GM20000 (cell line): ENCODE measurements around the gene NUTM2F.
"Not testable (repeated sequence)": the region's sequence is repeated elsewhere in the genome, so short reads cannot be mapped to it uniquely, and the experiment has no call there.

Experiments used
- DNase-seq: peaks from one replicate; pipeline ENCODE4 v3.0.0; 2012; ENCODE audit warnings: low spot score
- TF ChIP-seq, protein P1 (sequence below): IDR thresholded peaks from 2 replicates; pipeline ENCODE4 v1.5.1; 2012; ENCODE audit warnings: mild to moderate bottlenecking, control low read depth; ENCODE audit errors: extremely low read depth, missing control alignments

The NUTM2F gene

DNA sequence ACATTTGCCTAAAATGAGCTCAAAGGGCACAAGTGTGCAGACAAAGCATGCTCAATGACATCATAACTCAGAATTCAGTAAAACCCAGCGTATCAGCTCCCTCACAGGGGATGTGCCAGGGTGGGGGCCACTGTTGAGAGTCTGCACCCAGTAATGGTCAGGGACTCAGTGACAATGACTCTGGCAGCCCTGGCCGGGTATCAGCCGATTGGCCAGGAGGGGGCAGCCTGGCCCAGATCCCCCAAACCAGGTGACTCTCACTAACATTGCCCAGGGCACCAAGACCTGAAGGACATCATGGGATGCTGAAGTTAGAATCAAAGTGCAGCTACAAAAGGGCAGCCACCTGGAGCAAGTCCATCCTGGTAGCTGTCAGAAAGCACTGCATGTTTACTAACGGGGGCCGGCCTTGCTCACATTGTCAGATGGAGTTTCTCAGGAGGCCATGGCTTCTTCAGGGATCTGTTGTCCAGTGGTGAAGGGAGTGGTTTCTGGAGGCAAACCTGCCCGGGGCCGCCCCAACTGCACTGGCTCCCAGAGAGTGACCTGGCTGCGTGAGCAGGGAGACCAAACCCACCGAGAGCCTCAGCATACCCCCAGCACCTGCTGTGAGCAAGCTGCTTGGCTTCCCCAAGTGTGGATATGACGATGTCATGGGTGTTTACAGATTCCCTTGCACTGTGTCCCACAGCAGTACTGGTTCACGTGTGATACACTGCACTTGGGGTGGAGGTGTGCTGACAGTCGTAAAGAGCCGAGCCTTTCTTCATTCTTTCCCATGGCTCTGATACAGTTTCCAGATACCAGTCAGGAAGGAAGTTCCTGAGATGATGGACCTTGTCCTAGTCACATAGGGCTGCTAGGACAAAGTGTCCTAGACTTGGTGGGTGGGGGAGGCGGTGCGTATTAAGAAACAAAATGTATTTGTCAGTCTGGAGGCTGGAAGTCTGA lies 13.1 kb downstream of the NUTM2F start:
- not testable (repeated sequence) for DNase-seq

DNA sequence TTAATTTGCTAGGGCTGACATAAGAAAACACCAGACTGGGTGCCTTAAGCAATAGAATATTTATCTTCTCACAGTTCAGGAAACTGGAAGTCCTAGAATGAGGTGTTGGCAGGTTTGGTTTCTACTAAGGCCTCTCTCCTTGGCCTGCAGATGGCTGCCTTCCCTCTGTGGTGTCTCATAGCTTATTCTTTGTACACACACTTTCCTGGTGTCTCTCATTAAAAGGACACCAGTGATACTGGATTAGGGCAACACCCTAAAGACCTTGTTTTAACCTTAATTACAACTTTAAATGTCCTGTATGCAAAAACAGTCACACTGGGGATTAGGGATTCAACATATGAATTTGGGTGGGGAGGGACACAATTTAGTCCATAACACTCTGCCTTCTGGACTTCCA lies 25.1 kb downstream of the NUTM2F start:
- TF ChIP-seq, protein P1, sequence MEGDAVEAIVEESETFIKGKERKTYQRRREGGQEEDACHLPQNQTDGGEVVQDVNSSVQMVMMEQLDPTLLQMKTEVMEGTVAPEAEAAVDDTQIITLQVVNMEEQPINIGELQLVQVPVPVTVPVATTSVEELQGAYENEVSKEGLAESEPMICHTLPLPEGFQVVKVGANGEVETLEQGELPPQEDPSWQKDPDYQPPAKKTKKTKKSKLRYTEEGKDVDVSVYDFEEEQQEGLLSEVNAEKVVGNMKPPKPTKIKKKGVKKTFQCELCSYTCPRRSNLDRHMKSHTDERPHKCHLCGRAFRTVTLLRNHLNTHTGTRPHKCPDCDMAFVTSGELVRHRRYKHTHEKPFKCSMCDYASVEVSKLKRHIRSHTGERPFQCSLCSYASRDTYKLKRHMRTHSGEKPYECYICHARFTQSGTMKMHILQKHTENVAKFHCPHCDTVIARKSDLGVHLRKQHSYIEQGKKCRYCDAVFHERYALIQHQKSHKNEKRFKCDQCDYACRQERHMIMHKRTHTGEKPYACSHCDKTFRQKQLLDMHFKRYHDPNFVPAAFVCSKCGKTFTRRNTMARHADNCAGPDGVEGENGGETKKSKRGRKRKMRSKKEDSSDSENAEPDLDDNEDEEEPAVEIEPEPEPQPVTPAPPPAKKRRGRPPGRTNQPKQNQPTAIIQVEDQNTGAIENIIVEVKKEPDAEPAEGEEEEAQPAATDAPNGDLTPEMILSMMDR = no peak

DNA sequence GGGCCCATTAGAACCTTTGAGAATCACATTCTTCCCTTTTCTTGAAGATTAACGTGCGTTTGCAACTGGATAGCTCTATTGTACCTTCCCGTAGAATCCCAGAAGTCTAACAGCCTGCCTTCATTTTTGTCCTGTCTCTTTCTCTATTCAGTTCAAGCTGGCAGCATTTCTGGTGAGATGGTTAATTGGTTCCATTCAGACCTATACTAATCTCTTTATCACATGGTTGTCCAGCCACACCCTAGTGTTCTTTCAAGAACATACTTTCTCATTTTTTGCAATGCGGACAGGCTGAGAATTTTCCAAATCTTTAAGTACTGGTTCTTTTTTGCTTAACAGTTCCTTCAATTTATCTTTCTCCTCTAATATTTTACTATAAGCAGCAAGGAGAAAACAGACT lies 26.0 kb downstream of the NUTM2F start:
- TF ChIP-seq, protein P1 = no peak
- no peak for DNase-seq

More for the DNA sequence above, 25.1 kb downstream of the NUTM2F start:
- DNase-seq = no peak

DNA sequence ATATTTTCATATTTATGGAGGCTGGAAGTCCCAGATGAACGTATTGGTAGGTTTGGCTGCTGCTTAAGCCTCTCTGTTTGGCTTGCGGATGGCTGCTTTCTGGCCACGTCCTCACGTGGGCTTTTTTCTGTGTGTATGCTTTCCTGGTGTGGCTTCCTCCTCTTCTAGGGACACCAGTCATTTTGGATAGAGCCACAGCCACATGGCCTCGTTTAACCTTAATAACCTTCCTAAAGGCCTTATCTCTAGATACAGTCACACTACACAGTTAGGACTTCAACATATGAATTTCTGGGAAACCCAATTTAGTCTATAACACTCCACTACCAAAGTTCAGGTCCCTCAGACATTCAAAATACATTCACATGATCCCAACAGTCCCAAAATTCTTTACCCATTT lies 26.9 kb downstream of the NUTM2F start:
- DNase-seq = no peak
- TF ChIP-seq, protein P1 = no peak

DNA sequence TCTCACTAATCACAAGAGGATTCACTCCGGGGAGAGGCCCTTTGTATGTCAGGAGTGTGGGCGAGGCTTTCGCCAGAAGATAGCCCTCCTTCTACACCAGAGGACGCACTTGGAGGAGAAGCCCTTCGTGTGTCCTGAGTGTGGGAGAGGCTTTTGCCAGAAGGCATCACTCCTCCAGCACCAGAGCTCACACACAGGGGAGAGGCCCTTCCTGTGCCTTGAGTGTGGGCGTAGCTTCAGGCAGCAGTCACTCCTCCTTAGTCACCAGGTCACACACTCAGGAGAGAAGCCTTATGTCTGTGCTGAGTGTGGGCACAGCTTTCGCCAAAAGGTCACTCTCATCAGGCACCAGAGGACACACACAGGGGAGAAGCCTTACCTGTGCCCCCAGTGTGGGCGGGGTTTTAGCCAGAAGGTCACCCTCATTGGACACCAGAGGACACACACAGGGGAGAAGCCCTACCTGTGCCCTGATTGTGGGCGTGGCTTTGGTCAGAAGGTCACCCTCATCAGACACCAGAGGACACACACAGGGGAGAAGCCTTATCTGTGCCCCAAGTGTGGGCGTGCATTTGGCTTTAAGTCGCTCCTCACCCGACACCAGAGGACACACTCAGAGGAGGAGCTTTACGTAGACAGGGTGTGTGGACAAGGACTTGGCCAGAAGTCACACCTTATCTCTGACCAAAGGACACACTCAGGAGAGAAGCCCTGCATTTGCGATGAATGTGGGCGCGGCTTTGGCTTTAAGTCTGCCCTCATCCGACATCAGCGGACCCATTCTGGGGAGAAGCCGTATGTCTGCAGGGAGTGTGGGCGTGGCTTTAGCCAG lies 27.8 kb downstream of the NUTM2F start:
- TF ChIP-seq, protein P1 = no peak
- no peak for DNase-seq

DNA sequence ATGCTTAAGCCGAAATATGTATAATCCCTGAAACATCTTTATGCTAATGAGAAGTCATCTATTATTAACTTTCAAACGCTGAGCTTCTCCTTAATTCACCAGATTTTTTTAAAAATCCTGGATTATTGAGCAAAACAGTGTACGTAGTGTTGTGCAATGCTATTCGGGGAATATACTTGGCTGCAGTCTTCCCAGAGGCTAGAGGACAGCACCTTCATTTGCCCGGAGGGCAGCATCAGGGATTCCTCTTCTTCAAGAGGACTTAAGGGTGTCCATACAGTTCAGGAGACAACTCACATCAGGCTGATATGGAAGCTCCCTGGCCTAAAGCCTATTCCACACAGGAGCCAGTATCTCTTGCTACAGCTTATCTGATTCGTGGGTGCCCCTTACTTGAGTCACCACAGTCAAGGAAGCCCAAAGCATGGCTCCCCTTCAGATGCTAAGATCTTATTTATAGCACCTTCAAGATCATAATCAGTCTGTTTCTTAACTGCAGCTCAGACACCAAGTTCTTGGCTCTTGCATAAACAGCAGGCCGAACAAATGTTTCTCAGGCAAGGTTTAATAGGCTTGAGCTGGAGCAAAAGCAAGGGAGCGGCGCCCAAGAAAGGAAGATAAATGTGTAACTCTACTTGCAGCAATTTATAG lies 29.4 kb downstream of the NUTM2F start:
- no peak for DNase-seq

DNA sequence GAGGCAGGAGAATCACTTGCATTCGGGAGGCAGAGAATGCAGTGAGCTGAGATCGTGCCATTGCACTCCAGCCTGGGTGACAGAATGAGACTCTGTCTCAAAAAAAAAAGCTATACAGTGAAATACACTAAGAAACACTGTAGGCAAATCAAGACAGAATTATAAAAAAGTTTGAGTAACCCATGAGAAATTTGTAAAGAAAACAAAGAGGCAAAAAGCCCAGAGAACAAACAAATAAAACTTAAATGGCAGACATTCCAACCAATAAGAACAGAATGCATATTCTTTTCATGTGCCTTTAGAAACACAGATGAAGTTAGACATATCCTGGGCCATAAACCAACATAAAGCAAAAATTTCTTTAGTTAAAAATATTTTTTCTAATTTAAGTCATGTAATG lies 38.8 kb downstream of the NUTM2F start:
- no peak for DNase-seq
- TF ChIP-seq, protein P1 = no peak

More for the DNA sequence above, 29.4 kb downstream of the NUTM2F start:
- TF ChIP-seq, protein P1 = no peak
